ENCODE data around the gene KDM2A.

DNA sequence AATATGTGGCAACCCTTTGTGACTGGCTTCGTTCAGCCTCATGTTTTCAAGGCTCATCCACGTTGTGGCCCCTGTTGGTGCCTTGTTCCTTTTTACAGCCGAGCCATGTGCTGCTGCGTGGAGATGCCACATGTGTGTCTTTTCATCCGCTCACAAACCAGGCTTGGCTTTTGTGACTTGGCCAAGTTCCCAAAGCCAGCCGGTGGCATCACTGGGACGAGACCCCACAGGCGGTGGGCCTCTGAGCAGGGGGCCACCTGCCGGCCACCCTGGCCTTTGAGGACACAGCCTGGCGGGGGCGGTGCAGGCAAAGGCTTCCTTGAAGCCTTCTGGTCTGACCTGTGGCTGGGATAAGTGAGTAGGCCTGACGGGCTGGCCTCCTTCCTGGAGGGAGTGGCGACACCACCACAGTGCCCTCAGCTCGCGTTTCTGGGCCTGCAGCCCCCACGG, 157.7 kb downstream of the KDM2A start:
- TF ChIP-seq, protein P1, sequence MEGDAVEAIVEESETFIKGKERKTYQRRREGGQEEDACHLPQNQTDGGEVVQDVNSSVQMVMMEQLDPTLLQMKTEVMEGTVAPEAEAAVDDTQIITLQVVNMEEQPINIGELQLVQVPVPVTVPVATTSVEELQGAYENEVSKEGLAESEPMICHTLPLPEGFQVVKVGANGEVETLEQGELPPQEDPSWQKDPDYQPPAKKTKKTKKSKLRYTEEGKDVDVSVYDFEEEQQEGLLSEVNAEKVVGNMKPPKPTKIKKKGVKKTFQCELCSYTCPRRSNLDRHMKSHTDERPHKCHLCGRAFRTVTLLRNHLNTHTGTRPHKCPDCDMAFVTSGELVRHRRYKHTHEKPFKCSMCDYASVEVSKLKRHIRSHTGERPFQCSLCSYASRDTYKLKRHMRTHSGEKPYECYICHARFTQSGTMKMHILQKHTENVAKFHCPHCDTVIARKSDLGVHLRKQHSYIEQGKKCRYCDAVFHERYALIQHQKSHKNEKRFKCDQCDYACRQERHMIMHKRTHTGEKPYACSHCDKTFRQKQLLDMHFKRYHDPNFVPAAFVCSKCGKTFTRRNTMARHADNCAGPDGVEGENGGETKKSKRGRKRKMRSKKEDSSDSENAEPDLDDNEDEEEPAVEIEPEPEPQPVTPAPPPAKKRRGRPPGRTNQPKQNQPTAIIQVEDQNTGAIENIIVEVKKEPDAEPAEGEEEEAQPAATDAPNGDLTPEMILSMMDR (IDR thresholded peaks at IDR 0.05): peak in 1 of 3 experiments; percentile 15
- no peak for TF ChIP-seq POLR2A (IDR thresholded peaks at IDR 0.05; ENCODE audit: low read depth)
